OCI-LY7 (cell line): ENCODE results near the gene TRPC6. TPM values are rescaled to one million over a fixed set of nuclear protein-coding genes. Genes with fewer than 3 reads are reported as not detected.

Source experiments
- BruUV-seq: library from RNA; stranded (reverse); fragments of 400-500 nt; replicated peaks from 2 replicates; lab custom pipeline; 2021; lab: Mats Ljungman, UMichigan
- CTCF ChIA-PET: fragments of 300-600 bp; sonication (Branson Sonifier 250); formaldehyde crosslinking; loops from one replicate; lab custom pipeline; 2022; ENCODE audit warnings: antibody characterized with exemption; ENCODE audit not compliant: unreplicated experiment; lab: Charles Lee
- POLR2A ChIA-PET: fragments of 300-600 bp; sonication (Branson Sonifier 250); formaldehyde crosslinking; loops from one replicate; lab custom pipeline; 2022; ENCODE audit warnings: antibody characterized with exemption; lab: Charles Lee
- DNase-seq: peaks from one replicate; pipeline ENCODE4 v3.0.0-alpha.2; 2015; ENCODE audit warnings: low spot score
- H2AFZ ChIP-seq: fragments of 200-600 bp; sonication (generic), shearing (Covaris generic); 2 replicates; pipeline ENCODE4 v1.6.1; 2014; ENCODE audit warnings: mild to moderate bottlenecking, antibody characterized with exemption, low read length, moderate library complexity
- H3K27ac ChIP-seq: fragments of 200-600 bp; sonication (generic); 2 replicates; pipeline ENCODE4 v1.5.1; 2014; ENCODE audit warnings: mixed run types, low read depth, mild to moderate bottlenecking, moderate library complexity, low read length, inconsistent platforms; ENCODE audit not compliant: poor library complexity, severe bottlenecking
- H3K36me3 ChIP-seq: fragments of 200-600 bp; sonication (generic); 2 replicates; pipeline ENCODE4 v1.6.1; 2014; ENCODE audit warnings: mild to moderate bottlenecking, antibody characterized with exemption, low read length, moderate library complexity, mixed read lengths; ENCODE audit not compliant: insufficient read depth
- H3K4me1 ChIP-seq: fragments of 200-600 bp; sonication (generic); 2 replicates; pipeline ENCODE4 v1.5.1; 2014; ENCODE audit warnings: mild to moderate bottlenecking, low read length; ENCODE audit not compliant: insufficient read depth, poor library complexity, severe bottlenecking
- H3K4me2 ChIP-seq: fragments of 200-600 bp; sonication (generic); 2 replicates; pipeline ENCODE4 v1.6.1; 2014; ENCODE audit warnings: mild to moderate bottlenecking, low read length
- H3K4me3 ChIP-seq: fragments of 200-600 bp; sonication (generic); 2 replicates; pipeline ENCODE4 v1.5.1; 2014; ENCODE audit warnings: mild to moderate bottlenecking, low read depth, low read length; ENCODE audit not compliant: poor library complexity, severe bottlenecking
- H3K79me2 ChIP-seq: fragments of 200-600 bp; sonication (generic); 2 replicates; pipeline ENCODE4 v1.6.1; 2016; ENCODE audit warnings: low read depth, mild to moderate bottlenecking, low read length, moderate library complexity, mixed read lengths; ENCODE audit not compliant: insufficient read depth
- H3K9me2 ChIP-seq: fragments of 200-600 bp; sonication (generic); 2 replicates; pipeline ENCODE4 v1.6.1; 2016; ENCODE audit warnings: mild to moderate bottlenecking, low read length, mixed read lengths; ENCODE audit not compliant: insufficient read depth
- H3K9me3 ChIP-seq: fragments of 200-600 bp; sonication (generic); 2 replicates; pipeline ENCODE4 v1.6.1; 2014; ENCODE audit warnings: mild to moderate bottlenecking, mixed run types, low read length, mixed read lengths
- H4K20me1 ChIP-seq: fragments of 200-600 bp; sonication (generic); 2 replicates; pipeline ENCODE4 v1.6.1; 2014; ENCODE audit warnings: mild to moderate bottlenecking, antibody characterized with exemption, low read length, moderate library complexity, mixed read lengths; ENCODE audit not compliant: insufficient read depth
- CTCF ChIP-seq: fragments of 200-600 bp; sonication (generic); conservative IDR thresholded peaks from 2 replicates; pipeline ENCODE4 v1.5.1; 2014; ENCODE audit warnings: mild to moderate bottlenecking, antibody characterized with exemption, low read length, moderate library complexity, mixed read lengths
- EZH2phosphoT487 ChIP-seq: fragments of 200-600 bp; sonication (generic); IDR thresholded peaks from 2 replicates; pipeline ENCODE4 v1.6.1; 2018; ENCODE audit warnings: low read depth, borderline replicate concordance, mild to moderate bottlenecking, mixed run types, antibody characterized with exemption, low read length, moderate library complexity, mixed read lengths
- intact Hi-C: fragments of 100-400 bp; cut with micrococcal nuclease; formaldehyde crosslinking; loops from one replicate; pipeline ENCODE4 v1.10.0; 2022; ENCODE audit not compliant: unreplicated experiment
- total RNA-seq, 2 experiments: library from RNA; depleted of rRNA in 1 of 2; stranded (reverse); fragments of >200 nt in 1 of 2; shearing (Covaris generic) in 1 of 2; gene quantifications; 2 replicates each; pipeline ENCODE4 v1.2.3, GENCODE V29; 2014 to 2022

Gene TRPC6
- total RNA-seq, 2 experiments from 2014 or later: not detected

- H3K4me2 ChIP-seq: no peak overlapping the region
- DNase-seq: no peak
- no peaks in the 10 kb centered on the region; the same call in 1 of the 2 replicates for H3K36me3 ChIP-seq
- POLR2A ChIA-PET: no interaction called here
- H4K20me1 ChIP-seq: no peaks in the 10 kb centered on the region
- H3K4me3 ChIP-seq: no peak overlapping the region
- H2AFZ ChIP-seq: no peak overlapping the region
- no peaks in the 10 kb centered on the region for H3K79me2 ChIP-seq
- intact Hi-C loops: no loop called here
- H3K27ac ChIP-seq: no peak overlapping the region
- TF ChIP-seq EZH2phosphoT487 (no peak), CTCF (no peak)
- no peaks in the 10 kb centered on the region for H3K9me2 ChIP-seq
- BruUV-seq: no TSS peak
- peaks cover 4% of the 10 kb centered on the region for H3K4me1 ChIP-seq
- CTCF ChIA-PET: no interaction called here
- H3K9me3 ChIP-seq: no peaks in the 10 kb centered on the region
Measured at GRCh38 chr11:101600924-101601323, 17.1 kb upstream of the TRPC6 start.

GRCh38 chr11:101586965-101587364 is 3.2 kb upstream of the TRPC6 start:
- Histone ChIP-seq H3K79me2 (no peaks in the 10 kb centered on the region), H3K36me3 (no peaks in the 10 kb centered on the region), H3K27ac (no peak overlapping the region), H3K9me3 (no peaks in the 10 kb centered on the region), H4K20me1 (no peaks in the 10 kb centered on the region), H3K4me2 (no peak overlapping the region), H3K4me1 (peaks cover 22% of the 10 kb centered on the region), H3K4me3 (no peak overlapping the region), H3K9me2 (no peaks in the 10 kb centered on the region; the same call in 1 of the 2 replicates), H2AFZ (no peak overlapping the region)
- ChIA-PET POLR2A (interaction anchor here (0.7 to 1.8 kb wide), 4 partner anchors 8 to 282 kb away, joined by 3 to 6 read pairs (median 4); no protein-coding TSS in a partner anchor), CTCF (no interaction called here)
- intact Hi-C loops: no loop called here
- no TSS peak for BruUV-seq
- DNase-seq: no peak
- TF ChIP-seq CTCF (no peak), EZH2phosphoT487 (no peak)

- H3K9me3 ChIP-seq: peaks cover 7% of the 10 kb centered on the region; the same call in 1 of the 2 replicates
- H3K36me3 ChIP-seq: no peaks in the 10 kb centered on the region
- ChIA-PET CTCF (interaction anchor here (0.8 kb wide), 1 partner anchor 21 kb away, joined by 3 read pairs; no protein-coding TSS in a partner anchor), POLR2A (interaction anchor here (0.6 to 1.5 kb wide), 4 partner anchors 12 to 42 kb away, joined by 3 to 6 read pairs (median 4); no protein-coding TSS in a partner anchor)
- H3K4me2 ChIP-seq: peak overlapping the region; percentile 46
- H4K20me1 ChIP-seq: no peaks in the 10 kb centered on the region
- H3K9me2 ChIP-seq: no peaks in the 10 kb centered on the region; the same call in 1 of the 2 replicates
- peaks cover 22% of the 10 kb centered on the region for H3K4me1 ChIP-seq
- no peaks in the 10 kb centered on the region for H3K79me2 ChIP-seq
- TF ChIP-seq EZH2phosphoT487 (no peak), CTCF (no peak)
- intact Hi-C loops: no loop called here
- peak; percentile 54 for DNase-seq
- peak overlapping the region; percentile 12 for H3K4me3 ChIP-seq
- peak overlapping the region; percentile 39 for H2AFZ ChIP-seq
- BruUV-seq: no TSS peak
- H3K27ac ChIP-seq: peak overlapping the region; percentile 31
Measured at GRCh38 chr11:101584655-101585054, 848 bp upstream of the TRPC6 start.
